A549 (cell line): ENCODE results near the gene CNOT2. TPM values are rescaled to one million over a fixed set of nuclear protein-coding genes. Genes with fewer than 3 reads are reported as not detected.
A peak's percentile ranks its signal among the peaks of the same experiment; 100 is the strongest.

Source experiments
- ATAC-seq, 2 experiments: fragments of 200-7000 bp in 1 of 2; fragments of >200 bp in 1 of 2; cut with Nextera tagmentation in 1 of 2; cut with Tn5 transposase in 1 of 2; 3 replicates each; pipeline versions ENCODE4 v1.8.0 to v1.9.1; 2018 to 2020; ENCODE audit warnings: mild to moderate bottlenecking in 1 of 2, moderate library complexity in 1 of 2
- CTCF ChIA-PET: fragments of 300-600 bp; sonication (Branson Sonifier 250); formaldehyde crosslinking; extraction: SDS; loops from one replicate; lab custom pipeline; 2021; ENCODE audit warnings: antibody characterized with exemption, inconsistent platforms; lab: Yijun Ruan, JAX
- POLR2A ChIA-PET: fragments of 350-600 bp; formaldehyde crosslinking; extraction: SDS; loops from one replicate; lab custom pipeline; 2021; ENCODE audit warnings: antibody characterized with exemption, inconsistent platforms; lab: Yijun Ruan, JAX
- DNase-seq, 2 experiments: peaks; one replicate each; pipeline versions ENCODE4 v3.0.0 to v3.0.0-alpha.2; 2011 to 2016; ENCODE audit warnings: low read depth in 1 of 2, low spot score in 1 of 2
- FAIRE-seq: peaks from 2 replicates; lab custom pipeline; 2011; peaks lifted over from hg19 to GRCh38; lab: Jason Lieb, UNC
- H3K27ac ChIP-seq, 2 experiments: fragments of >200 bp; sonication (Bioruptor Twin); formaldehyde crosslinking; 3 replicates each; pipeline ENCODE4 v1.5.1; 2016 to 2017
- H3K4me1 ChIP-seq: fragments of >200 bp; sonication (Bioruptor Twin); formaldehyde crosslinking; 3 replicates; pipeline ENCODE4 v1.6.1; 2016
- H3K4me2 ChIP-seq: fragments of >200 bp; sonication (Bioruptor Twin); formaldehyde crosslinking; 3 replicates; pipeline ENCODE4 v1.6.1; 2016
- H3K4me3 ChIP-seq: fragments of >200 bp; sonication (Bioruptor Twin); formaldehyde crosslinking; 3 replicates; pipeline ENCODE4 v1.5.1; 2016
- H3K9me3 ChIP-seq: fragments of >200 bp; sonication (Bioruptor Twin); formaldehyde crosslinking; 3 replicates; pipeline ENCODE4 v1.6.1; 2016
- BHLHE40 ChIP-seq: IDR thresholded peaks from 2 replicates; pipeline ENCODE4 v1.6.1; 2012; ENCODE audit warnings: low read depth, low read length, inconsistent platforms
- CBX2 ChIP-seq: fragments of 200-600 bp; sonication (generic); IDR thresholded peaks from 2 replicates; pipeline ENCODE4 v1.6.1; 2016; ENCODE audit warnings: low read depth, mild to moderate bottlenecking, borderline replicate concordance
- CBX8 ChIP-seq: fragments of 200-600 bp; sonication (generic); IDR thresholded peaks from 2 replicates; pipeline ENCODE4 v1.6.1; 2016
- E2F6 ChIP-seq: IDR thresholded peaks from 2 replicates; pipeline ENCODE4 v1.6.1; 2012; ENCODE audit warnings: low read depth, borderline replicate concordance
- EHF ChIP-seq: fragments of 250-450 bp; sonication (Bioruptor Pico); IDR thresholded peaks from 2 replicates; pipeline ENCODE4 v1.5.0; 2020; ENCODE audit warnings: mild to moderate bottlenecking
- FOSB ChIP-seq: fragments of 250-450 bp; sonication (Bioruptor Pico); IDR thresholded peaks from 2 replicates; pipeline ENCODE4 v1.5.0; 2020; ENCODE audit warnings: mild to moderate bottlenecking, moderate library complexity
- FOSL2 ChIP-seq, 2 experiments: fragments of 450-650 bp in 1 of 2; fragments of >200 bp in 1 of 2; sonication (Bioruptor Twin) in 1 of 2; formaldehyde crosslinking; IDR thresholded peaks; 2 replicates each; pipeline versions ENCODE4 v1.5.0 to v1.6.1; 2016 to 2020; ENCODE audit warnings: mild to moderate bottlenecking in 1 of 2, moderate library complexity in 1 of 2
- FOXS1 ChIP-seq: fragments of 250-450 bp; sonication (Bioruptor Pico); IDR thresholded peaks from 2 replicates; pipeline ENCODE4 v1.5.0; 2020; ENCODE audit warnings: mild to moderate bottlenecking, moderate library complexity
- HEYL ChIP-seq: fragments of 250-450 bp; sonication (Bioruptor Pico); IDR thresholded peaks from 2 replicates; pipeline ENCODE4 v1.8.0; 2021; ENCODE audit warnings: mild to moderate bottlenecking, moderate library complexity
- HOXA7 ChIP-seq: fragments of 250-450 bp; sonication (Bioruptor Pico); IDR thresholded peaks from 2 replicates; pipeline ENCODE4 v1.5.0; 2020; ENCODE audit warnings: mild to moderate bottlenecking, moderate library complexity
- JUNB ChIP-seq: fragments of >200 bp; sonication (Bioruptor Twin); formaldehyde crosslinking; IDR thresholded peaks from 2 replicates; pipeline ENCODE4 v1.6.1; 2016
- KDM1A ChIP-seq: fragments of 200-600 bp; sonication (generic); IDR thresholded peaks from 2 replicates; pipeline ENCODE4 v1.6.1; 2016; ENCODE audit warnings: low read depth, mild to moderate bottlenecking
- MAFK ChIP-seq: fragments of 450-650 bp; IDR thresholded peaks from 2 replicates; pipeline ENCODE4 v1.6.1; 2014; ENCODE audit not compliant: partially characterized antibody
- MAZ ChIP-seq: fragments of 150-350 bp; IDR thresholded peaks from 2 replicates; pipeline ENCODE4 v1.6.1; 2014; ENCODE audit warnings: antibody characterized with exemption, low read depth, low read length, borderline replicate concordance
- MYC ChIP-seq: IDR thresholded peaks from 2 replicates; pipeline ENCODE4 v1.6.1; 2012; ENCODE audit warnings: mild to moderate bottlenecking, inconsistent platforms, low read length, improper control_type of control experiment, borderline replicate concordance
- POLR2A ChIP-seq: IDR thresholded peaks from 2 replicates; pipeline ENCODE4 v1.6.1; 2012; ENCODE audit warnings: mild to moderate bottlenecking, low read length
- RARB ChIP-seq: fragments of 250-450 bp; sonication (Bioruptor Pico); IDR thresholded peaks from 2 replicates; pipeline ENCODE4 v1.8.0; 2021; ENCODE audit warnings: mild to moderate bottlenecking, moderate library complexity
- RCOR1 ChIP-seq: fragments of 150-350 bp; IDR thresholded peaks from 2 replicates; pipeline ENCODE4 v1.6.1; 2014; ENCODE audit warnings: antibody characterized with exemption, low read length, low read depth
- SMC3 ChIP-seq: fragments of >200 bp; sonication (Bioruptor Twin); formaldehyde crosslinking; IDR thresholded peaks from 3 replicates; pipeline ENCODE4 v1.6.1; 2018; ENCODE audit warnings: inconsistent platforms
- SREBF2 ChIP-seq: fragments of 450-650 bp; IDR thresholded peaks from 2 replicates; pipeline ENCODE4 v1.6.1; 2014; ENCODE audit warnings: mild to moderate bottlenecking, moderate library complexity
- USF2 ChIP-seq: fragments of 450-650 bp; IDR thresholded peaks from 2 replicates; pipeline ENCODE4 v1.6.1; 2014; ENCODE audit warnings: antibody characterized with exemption
- ZFP36 ChIP-seq: fragments of 450-650 bp; IDR thresholded peaks from 2 replicates; pipeline ENCODE4 v1.6.1; 2014; ENCODE audit warnings: borderline replicate concordance; ENCODE audit not compliant: partially characterized antibody
- ZNF302 ChIP-seq: fragments of 250-450 bp; sonication (Bioruptor Pico); IDR thresholded peaks from 2 replicates; pipeline ENCODE4 v1.9.0; 2021; ENCODE audit warnings: inconsistent platforms, mild to moderate bottlenecking, moderate library complexity
- WGBS: methylation state at CpG from one replicate; pipeline ENCODE4 v1.1.6; 2017; ENCODE audit errors: missing lambda C conversion rate; 5-methylcytosine and 5-hydroxymethylcytosine counted together
- polyA plus RNA-seq, 4 experiments: library from polyadenylated mRNA; depleted of rRNA in 3 of 4; stranded (reverse); fragments of >200 nt; fragmentation: RNase III in 1 of 4; extraction: RNeasy Plus Mini Kit Qiagen cat#74134 plus additional on column Dnase treatment in 1 of 4; gene quantifications; 2 replicates in 3 of 4; 3 replicates in 1 of 4; pipeline ENCODE4 v1.2.3, GENCODE V29; 2011 to 2017
- TF ChIP-seq, protein P1 (sequence below): fragments of 200-600 bp; sonication (generic); IDR thresholded peaks from 2 replicates; pipeline ENCODE4 v1.6.1; 2016; ENCODE audit warnings: antibody characterized with exemption, mild to moderate bottlenecking, moderate library complexity
- TF ChIP-seq, protein P2 (sequence below): fragments of >200 bp; sonication (Bioruptor Twin); formaldehyde crosslinking; IDR thresholded peaks from 3 replicates; pipeline ENCODE4 v1.5.1; 2016
- TF ChIP-seq, protein P3 (sequence below): fragments of 250-450 bp; sonication (Bioruptor Pico); IDR thresholded peaks from 2 replicates; pipeline ENCODE4 v1.5.0; 2021; ENCODE audit warnings: mild to moderate bottlenecking, moderate library complexity, borderline replicate concordance

Gene CNOT2
- polyA plus RNA-seq, 2 of the 4 experiments (the other 2 are of a cell fraction) = 87.2 to 105 TPM

- no peak overlapping the region for H3K27ac ChIP-seq
- 0 out of 3 replicates have a peak, but pooled peaks cover 4% of the 10 kb centered on the region for H3K9me3 ChIP-seq
- ATAC-seq (no peak), DNase-seq (no peak), FAIRE-seq (no peak)
- peaks cover 18% of the 10 kb centered on the region; the same call in 2 of the 3 replicates for H3K4me1 ChIP-seq
- ChIA-PET POLR2A (no interaction called here), CTCF (no interaction called here)
- H3K4me2 ChIP-seq = no peak overlapping the region
- no peak overlapping the region for H3K4me3 ChIP-seq
- 79% methylated on average over 1 of the region's 1 CpG for WGBS
- TF ChIP-seq ZFP36 (no peak), RCOR1 (no peak), POLR2A (no peak), BHLHE40 (no peak), E2F6 (no peak), MAZ (no peak), HOXA7 (CRISPR knock-in tag) (no peak), FOSL2 (IDR thresholded peaks at IDR 0.05) (no peak), FOSL2 (CRISPR knock-in tag; IDR thresholded peaks at IDR 0.05) (no peak), CBX2 (no peak), SREBF2 (no peak), SMC3 (no peak), ZNF302 (CRISPR knock-in tag) (no peak)
Measured at GRCh38 chr12:70240673-70241072, 2.6 kb upstream of the CNOT2 start.

DNA sequence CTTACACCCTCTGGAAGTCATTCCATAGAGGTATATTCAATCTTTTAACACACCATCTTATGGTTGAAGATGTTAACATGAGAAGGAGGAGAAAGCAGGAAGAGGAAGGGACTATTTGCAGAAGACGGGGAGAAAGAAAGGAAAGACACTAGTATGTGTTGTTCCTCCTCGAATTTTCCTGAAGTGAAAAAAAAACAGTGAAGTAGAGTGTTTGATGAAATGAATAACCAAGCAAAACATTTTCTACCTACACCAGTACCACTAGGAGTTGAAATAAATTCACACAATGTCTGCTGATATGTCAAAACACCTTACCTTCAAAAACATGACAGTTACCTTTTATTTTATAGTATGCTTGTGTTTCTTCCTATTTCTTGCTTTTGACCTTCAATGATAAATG is 1.4 kb upstream of the CNOT2 start:
- 0 out of 3 replicates have a peak, but pooled peaks cover 2% of the 10 kb centered on the region for H3K9me3 ChIP-seq
- peak overlapping the region; percentile 71 for H3K4me3 ChIP-seq
- TF ChIP-seq, protein P1, sequence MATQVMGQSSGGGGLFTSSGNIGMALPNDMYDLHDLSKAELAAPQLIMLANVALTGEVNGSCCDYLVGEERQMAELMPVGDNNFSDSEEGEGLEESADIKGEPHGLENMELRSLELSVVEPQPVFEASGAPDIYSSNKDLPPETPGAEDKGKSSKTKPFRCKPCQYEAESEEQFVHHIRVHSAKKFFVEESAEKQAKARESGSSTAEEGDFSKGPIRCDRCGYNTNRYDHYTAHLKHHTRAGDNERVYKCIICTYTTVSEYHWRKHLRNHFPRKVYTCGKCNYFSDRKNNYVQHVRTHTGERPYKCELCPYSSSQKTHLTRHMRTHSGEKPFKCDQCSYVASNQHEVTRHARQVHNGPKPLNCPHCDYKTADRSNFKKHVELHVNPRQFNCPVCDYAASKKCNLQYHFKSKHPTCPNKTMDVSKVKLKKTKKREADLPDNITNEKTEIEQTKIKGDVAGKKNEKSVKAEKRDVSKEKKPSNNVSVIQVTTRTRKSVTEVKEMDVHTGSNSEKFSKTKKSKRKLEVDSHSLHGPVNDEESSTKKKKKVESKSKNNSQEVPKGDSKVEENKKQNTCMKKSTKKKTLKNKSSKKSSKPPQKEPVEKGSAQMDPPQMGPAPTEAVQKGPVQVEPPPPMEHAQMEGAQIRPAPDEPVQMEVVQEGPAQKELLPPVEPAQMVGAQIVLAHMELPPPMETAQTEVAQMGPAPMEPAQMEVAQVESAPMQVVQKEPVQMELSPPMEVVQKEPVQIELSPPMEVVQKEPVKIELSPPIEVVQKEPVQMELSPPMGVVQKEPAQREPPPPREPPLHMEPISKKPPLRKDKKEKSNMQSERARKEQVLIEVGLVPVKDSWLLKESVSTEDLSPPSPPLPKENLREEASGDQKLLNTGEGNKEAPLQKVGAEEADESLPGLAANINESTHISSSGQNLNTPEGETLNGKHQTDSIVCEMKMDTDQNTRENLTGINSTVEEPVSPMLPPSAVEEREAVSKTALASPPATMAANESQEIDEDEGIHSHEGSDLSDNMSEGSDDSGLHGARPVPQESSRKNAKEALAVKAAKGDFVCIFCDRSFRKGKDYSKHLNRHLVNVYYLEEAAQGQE = no peak
- TF ChIP-seq USF2 (no peak), FOSL2 (IDR thresholded peaks at IDR 0.05) (no peak), FOSL2 (CRISPR knock-in tag; IDR thresholded peaks at IDR 0.05) (no peak), MAFK (no peak), RARB (no peak), FOSB (CRISPR knock-in tag) (no peak), MYC (no peak), CBX8 (no peak), FOXS1 (no peak), HEYL (CRISPR knock-in tag) (no peak), KDM1A (no peak), EHF (CRISPR knock-in tag) (no peak), JUNB (no peak), RCOR1 (no peak), HOXA7 (CRISPR knock-in tag) (no peak)
- TF ChIP-seq, protein P2, sequence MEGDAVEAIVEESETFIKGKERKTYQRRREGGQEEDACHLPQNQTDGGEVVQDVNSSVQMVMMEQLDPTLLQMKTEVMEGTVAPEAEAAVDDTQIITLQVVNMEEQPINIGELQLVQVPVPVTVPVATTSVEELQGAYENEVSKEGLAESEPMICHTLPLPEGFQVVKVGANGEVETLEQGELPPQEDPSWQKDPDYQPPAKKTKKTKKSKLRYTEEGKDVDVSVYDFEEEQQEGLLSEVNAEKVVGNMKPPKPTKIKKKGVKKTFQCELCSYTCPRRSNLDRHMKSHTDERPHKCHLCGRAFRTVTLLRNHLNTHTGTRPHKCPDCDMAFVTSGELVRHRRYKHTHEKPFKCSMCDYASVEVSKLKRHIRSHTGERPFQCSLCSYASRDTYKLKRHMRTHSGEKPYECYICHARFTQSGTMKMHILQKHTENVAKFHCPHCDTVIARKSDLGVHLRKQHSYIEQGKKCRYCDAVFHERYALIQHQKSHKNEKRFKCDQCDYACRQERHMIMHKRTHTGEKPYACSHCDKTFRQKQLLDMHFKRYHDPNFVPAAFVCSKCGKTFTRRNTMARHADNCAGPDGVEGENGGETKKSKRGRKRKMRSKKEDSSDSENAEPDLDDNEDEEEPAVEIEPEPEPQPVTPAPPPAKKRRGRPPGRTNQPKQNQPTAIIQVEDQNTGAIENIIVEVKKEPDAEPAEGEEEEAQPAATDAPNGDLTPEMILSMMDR = no peak
- TF ChIP-seq, protein P3, sequence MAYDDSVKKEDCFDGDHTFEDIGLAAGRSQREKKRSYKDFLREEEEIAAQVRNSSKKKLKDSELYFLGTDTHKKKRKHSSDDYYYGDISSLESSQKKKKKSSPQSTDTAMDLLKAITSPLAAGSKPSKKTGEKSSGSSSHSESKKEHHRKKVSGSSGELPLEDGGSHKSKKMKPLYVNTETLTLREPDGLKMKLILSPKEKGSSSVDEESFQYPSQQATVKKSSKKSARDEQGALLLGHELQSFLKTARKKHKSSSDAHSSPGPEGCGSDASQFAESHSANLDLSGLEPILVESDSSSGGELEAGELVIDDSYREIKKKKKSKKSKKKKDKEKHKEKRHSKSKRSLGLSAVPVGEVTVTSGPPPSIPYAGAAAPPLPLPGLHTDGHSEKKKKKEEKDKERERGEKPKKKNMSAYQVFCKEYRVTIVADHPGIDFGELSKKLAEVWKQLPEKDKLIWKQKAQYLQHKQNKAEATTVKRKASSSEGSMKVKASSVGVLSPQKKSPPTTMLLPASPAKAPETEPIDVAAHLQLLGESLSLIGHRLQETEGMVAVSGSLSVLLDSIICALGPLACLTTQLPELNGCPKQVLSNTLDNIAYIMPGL (CRISPR knock-in tag) = no peak
- TF ChIP-seq, all 56 proteins: peak for 0
- peaks cover 29% of the 10 kb centered on the region; the same call in 2 of the 3 replicates for H3K4me1 ChIP-seq
- peak overlapping the region in 1 of 2 experiments; percentile 45; a peak in 2 of 6 replicates for H3K27ac ChIP-seq
- CTCF ChIA-PET = no interaction called here
- POLR2A ChIA-PET = no interaction called here
- ATAC-seq (no peak), FAIRE-seq (no peak), DNase-seq (no peak)
- 52% methylated on average over 2 of the region's 2 CpGs for WGBS
- peak overlapping the region; percentile 82 for H3K4me2 ChIP-seq
